DOHH2 (cell line): Measurements from ENCODE around the gene YWHAE.
"Not testable (repeated sequence)": the region's sequence is repeated elsewhere in the genome, so short reads cannot be mapped to it uniquely, and the experiment has no call there.

Experiments used
- EZH2phosphoT487 ChIP-seq: fragments of 200-600 bp; sonication (generic); IDR thresholded peaks from 2 replicates; pipeline ENCODE4 v1.6.1; 2017; ENCODE audit warnings: borderline replicate concordance, mild to moderate bottlenecking, antibody characterized with exemption, low read length, moderate library complexity, mixed read lengths
- TF ChIP-seq, protein P1 (sequence below): fragments of 200-600 bp; sonication (generic); IDR thresholded peaks from one replicate; pipeline ENCODE4 v1.5.1; 2014; ENCODE audit warnings: antibody characterized with exemption, mild to moderate bottlenecking, low read depth, low read length; ENCODE audit not compliant: poor library complexity, severe bottlenecking

GRCh38 chr17:1418476-1418875, 18.5 kb upstream of the YWHAE start:
- TF ChIP-seq, protein P1, sequence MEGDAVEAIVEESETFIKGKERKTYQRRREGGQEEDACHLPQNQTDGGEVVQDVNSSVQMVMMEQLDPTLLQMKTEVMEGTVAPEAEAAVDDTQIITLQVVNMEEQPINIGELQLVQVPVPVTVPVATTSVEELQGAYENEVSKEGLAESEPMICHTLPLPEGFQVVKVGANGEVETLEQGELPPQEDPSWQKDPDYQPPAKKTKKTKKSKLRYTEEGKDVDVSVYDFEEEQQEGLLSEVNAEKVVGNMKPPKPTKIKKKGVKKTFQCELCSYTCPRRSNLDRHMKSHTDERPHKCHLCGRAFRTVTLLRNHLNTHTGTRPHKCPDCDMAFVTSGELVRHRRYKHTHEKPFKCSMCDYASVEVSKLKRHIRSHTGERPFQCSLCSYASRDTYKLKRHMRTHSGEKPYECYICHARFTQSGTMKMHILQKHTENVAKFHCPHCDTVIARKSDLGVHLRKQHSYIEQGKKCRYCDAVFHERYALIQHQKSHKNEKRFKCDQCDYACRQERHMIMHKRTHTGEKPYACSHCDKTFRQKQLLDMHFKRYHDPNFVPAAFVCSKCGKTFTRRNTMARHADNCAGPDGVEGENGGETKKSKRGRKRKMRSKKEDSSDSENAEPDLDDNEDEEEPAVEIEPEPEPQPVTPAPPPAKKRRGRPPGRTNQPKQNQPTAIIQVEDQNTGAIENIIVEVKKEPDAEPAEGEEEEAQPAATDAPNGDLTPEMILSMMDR: not testable (repeated sequence)
- TF ChIP-seq EZH2phosphoT487: not testable (repeated sequence)
